Glutamatergic neuron (in vitro differentiated cells): ENCODE measurements around the gene PDE8B. TPM values are rescaled to one million over a fixed set of nuclear protein-coding genes. Genes with fewer than 3 reads are reported as not detected.

ENCODE experiments used
- DNase-seq: peaks from one replicate; pipeline ENCODE4 v3.0.0; 2022
- H3K27ac Mint-ChIP-seq: one replicate; pipeline ENCODE4 v1.8.0; 2020; ENCODE audit warnings: mild to moderate bottlenecking, mixed read lengths, inconsistent platforms; ENCODE audit not compliant: unreplicated experiment
- H3K27me3 Mint-ChIP-seq: one replicate; pipeline ENCODE4 v1.8.0; 2020; ENCODE audit warnings: mild to moderate bottlenecking, moderate library complexity, mixed read lengths, inconsistent platforms; ENCODE audit not compliant: unreplicated experiment
- H3K36me3 Mint-ChIP-seq: one replicate; pipeline ENCODE4 v1.8.0; 2020; ENCODE audit warnings: mild to moderate bottlenecking, mixed read lengths, inconsistent platforms; ENCODE audit not compliant: unreplicated experiment
- H3K4me1 Mint-ChIP-seq: one replicate; pipeline ENCODE4 v1.8.0; 2020; ENCODE audit warnings: mild to moderate bottlenecking, low read depth, mixed read lengths, inconsistent platforms; ENCODE audit not compliant: unreplicated experiment
- H3K4me3 Mint-ChIP-seq: one replicate; pipeline ENCODE4 v1.8.0; 2020; ENCODE audit warnings: mild to moderate bottlenecking, mixed read lengths, inconsistent platforms; ENCODE audit not compliant: unreplicated experiment
- H3K9me3 Mint-ChIP-seq: one replicate; pipeline ENCODE4 v1.8.0; 2020; ENCODE audit warnings: mild to moderate bottlenecking, moderate library complexity, mixed read lengths, inconsistent platforms; ENCODE audit not compliant: unreplicated experiment
- CTCF ChIP-seq: fragments of 200-600 bp; sonication (generic); IDR thresholded peaks from one replicate; pipeline ENCODE4 v1.5.0; 2021; ENCODE audit not compliant: partially characterized antibody, unreplicated experiment
- total RNA-seq: library from RNA; stranded (reverse); fragmentation: NEBNext Ultra II Directional; extraction: Animal tissue kit (Norgen Biotek cat#: 25700); gene quantifications from one replicate; pipeline ENCODE4 v1.2.1, GENCODE V29; 2021; ENCODE audit not compliant: unreplicated experiment

Gene PDE8B
- total RNA-seq, 1 donor from 2014 or later = 1.1 TPM

DNA sequence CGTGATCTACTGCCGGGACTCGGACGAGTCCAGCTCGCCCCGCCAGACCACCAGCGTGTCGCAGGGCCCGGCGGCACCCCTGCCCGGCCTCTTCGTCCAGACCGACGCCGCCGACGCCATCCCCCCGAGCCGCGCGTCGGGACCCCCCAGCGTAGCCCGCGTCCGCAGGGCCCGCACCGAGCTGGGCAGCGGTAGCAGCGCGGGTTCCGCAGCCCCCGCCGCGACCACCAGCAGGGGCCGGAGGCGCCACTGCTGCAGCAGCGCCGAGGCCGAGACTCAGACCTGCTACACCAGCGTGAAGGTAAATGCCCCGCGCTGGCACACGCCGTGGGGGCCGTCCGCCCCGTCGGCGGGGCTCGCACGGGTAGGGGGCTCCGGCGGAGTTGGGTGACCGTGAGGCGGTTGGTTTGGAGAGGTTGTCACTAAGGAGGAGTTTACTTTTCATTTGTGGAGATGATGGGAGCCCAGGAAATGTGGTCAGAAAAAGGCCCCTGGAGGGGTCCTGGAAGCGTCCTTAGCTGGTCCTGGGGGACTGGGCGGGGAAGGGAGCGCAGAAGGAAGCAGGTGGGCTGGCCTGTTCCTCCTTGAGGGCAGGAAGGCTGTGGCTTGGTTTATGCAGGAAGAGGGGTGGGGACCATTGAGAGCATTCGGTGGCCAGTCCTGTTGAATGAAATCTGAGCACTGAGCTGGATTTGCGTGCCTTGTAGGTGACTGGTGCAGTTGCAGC is 647 bp downstream of the PDE8B start:
- Mint-ChIP-seq H3K27ac (peak overlapping the region; percentile 50), H3K36me3 (peaks cover 4% of the 10 kb centered on the region), H3K27me3 (peaks cover 29% of the 10 kb centered on the region), H3K9me3 (peaks cover 5% of the 10 kb centered on the region), H3K4me1 (peaks cover 22% of the 10 kb centered on the region), H3K4me3 (peak overlapping the region; percentile 71)
- no peak for TF ChIP-seq CTCF
- peak; percentile 42 for DNase-seq

GRCh38 chr5:77211691-77212047 is 1.2 kb downstream of the PDE8B start:
- DNase-seq = no peak
- Mint-ChIP-seq H3K36me3 (peaks cover 4% of the 10 kb centered on the region), H3K27me3 (peaks cover 25% of the 10 kb centered on the region), H3K27ac (peak overlapping the region; percentile 50), H3K9me3 (peaks cover 5% of the 10 kb centered on the region), H3K4me1 (peaks cover 22% of the 10 kb centered on the region), H3K4me3 (peak overlapping the region; percentile 71)
- no peak for TF ChIP-seq CTCF

- Mint-ChIP-seq H3K27ac (no peak overlapping the region), H3K4me3 (no peak overlapping the region), H3K36me3 (peaks cover 7% of the 10 kb centered on the region), H3K27me3 (peaks cover 21% of the 10 kb centered on the region), H3K9me3 (peaks cover 5% of the 10 kb centered on the region), H3K4me1 (peaks cover 22% of the 10 kb centered on the region)
- no peak for TF ChIP-seq CTCF
- no peak for DNase-seq
Measured at GRCh38 chr5:77213601-77214000, 3.1 kb downstream of the PDE8B start.

DNA sequence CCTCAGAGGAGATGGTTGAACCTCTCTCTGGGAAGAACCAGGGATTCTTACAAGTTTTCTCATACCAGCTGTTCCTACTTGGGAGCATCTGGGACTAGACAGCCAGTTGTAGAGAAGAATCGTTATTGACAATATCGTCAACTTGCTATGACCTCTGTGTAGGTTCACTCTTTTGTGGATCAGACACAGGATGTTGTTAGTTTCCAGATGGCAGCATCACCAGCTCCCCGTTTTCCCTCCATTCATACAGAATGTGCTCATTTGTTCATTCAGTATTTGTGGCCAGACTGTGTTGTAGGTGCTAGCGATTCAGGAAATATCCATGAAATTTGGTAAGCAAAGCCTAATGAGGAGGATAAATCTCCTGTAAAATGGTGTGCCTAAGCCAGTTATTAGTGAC is 3.7 kb downstream of the PDE8B start:
- Mint-ChIP-seq H3K4me1 (peaks cover 22% of the 10 kb centered on the region), H3K4me3 (peak overlapping the region; percentile 26), H3K27me3 (peaks cover 16% of the 10 kb centered on the region), H3K27ac (no peak overlapping the region), H3K9me3 (peaks cover 3% of the 10 kb centered on the region), H3K36me3 (peaks cover 4% of the 10 kb centered on the region)
- DNase-seq = no peak
- TF ChIP-seq CTCF = no peak

DNA sequence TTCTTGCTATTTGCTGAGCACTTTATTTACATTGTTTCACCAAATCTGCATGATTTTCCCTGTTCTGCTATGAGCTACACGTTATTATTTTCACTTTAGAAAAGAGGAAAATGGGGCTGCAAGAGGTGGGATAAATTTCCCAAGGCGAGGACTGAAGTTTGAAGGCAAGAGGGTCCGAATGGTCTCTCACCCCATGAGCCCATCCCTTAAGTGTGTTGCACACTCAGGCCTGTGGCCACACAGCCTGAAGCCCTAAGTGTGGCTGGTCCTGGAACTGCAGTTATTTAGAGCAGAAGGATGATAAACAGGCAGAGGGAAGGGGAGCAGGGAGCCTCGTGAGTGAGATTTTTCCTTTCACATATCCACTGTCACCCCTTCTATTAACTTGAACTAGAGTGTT is 7.8 kb downstream of the PDE8B start:
- peaks cover 13% of the 10 kb centered on the region for H3K4me1 Mint-ChIP-seq
- H3K27ac Mint-ChIP-seq = no peak overlapping the region

More for the DNA sequence above, 7.8 kb downstream of the PDE8B start:
- Mint-ChIP-seq H3K4me3 (no peak overlapping the region), H3K36me3 (peaks cover 4% of the 10 kb centered on the region), H3K27me3 (no peaks in the 10 kb centered on the region), H3K9me3 (no peaks in the 10 kb centered on the region)
- DNase-seq = no peak
- peak; percentile 50 for TF ChIP-seq CTCF
